Mesenteric fat pad (tissue), 1 donor: Measurements from ENCODE around the gene SIAH3. TPM values are rescaled to one million over a fixed set of nuclear protein-coding genes. Genes with fewer than 3 reads are reported as not detected.
"Not testable (repeated sequence)": the region's sequence is repeated elsewhere in the genome, so short reads cannot be mapped to it uniquely, and the experiment has no call there.

Experiments
- DNase-seq: peaks from one replicate; pipeline ENCODE4 v3.0.0-alpha.2; 2020; ENCODE audit warnings: low spot score
- long read RNA-seq: library from polyadenylated mRNA; unstranded; transcript quantifications from one replicate; pipeline ENCODE4 v2.0.0, GENCODE V29; 2020
- total RNA-seq: library from RNA; stranded (reverse); fragmentation: NEBNext Ultra II Directional; extraction: Animal tissue kit (Norgen Biotek cat#: 25700); gene quantifications from one replicate; pipeline ENCODE4 v1.2.1, GENCODE V29; 2021
- donor health status: DM: yes; HTN: yes; CAD: no.

The SIAH3 gene, protein sequence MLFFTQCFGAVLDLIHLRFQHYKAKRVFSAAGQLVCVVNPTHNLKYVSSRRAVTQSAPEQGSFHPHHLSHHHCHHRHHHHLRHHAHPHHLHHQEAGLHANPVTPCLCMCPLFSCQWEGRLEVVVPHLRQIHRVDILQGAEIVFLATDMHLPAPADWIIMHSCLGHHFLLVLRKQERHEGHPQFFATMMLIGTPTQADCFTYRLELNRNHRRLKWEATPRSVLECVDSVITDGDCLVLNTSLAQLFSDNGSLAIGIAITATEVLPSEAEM
- total RNA-seq = not detected
- long read RNA-seq = 0 reads

DNA sequence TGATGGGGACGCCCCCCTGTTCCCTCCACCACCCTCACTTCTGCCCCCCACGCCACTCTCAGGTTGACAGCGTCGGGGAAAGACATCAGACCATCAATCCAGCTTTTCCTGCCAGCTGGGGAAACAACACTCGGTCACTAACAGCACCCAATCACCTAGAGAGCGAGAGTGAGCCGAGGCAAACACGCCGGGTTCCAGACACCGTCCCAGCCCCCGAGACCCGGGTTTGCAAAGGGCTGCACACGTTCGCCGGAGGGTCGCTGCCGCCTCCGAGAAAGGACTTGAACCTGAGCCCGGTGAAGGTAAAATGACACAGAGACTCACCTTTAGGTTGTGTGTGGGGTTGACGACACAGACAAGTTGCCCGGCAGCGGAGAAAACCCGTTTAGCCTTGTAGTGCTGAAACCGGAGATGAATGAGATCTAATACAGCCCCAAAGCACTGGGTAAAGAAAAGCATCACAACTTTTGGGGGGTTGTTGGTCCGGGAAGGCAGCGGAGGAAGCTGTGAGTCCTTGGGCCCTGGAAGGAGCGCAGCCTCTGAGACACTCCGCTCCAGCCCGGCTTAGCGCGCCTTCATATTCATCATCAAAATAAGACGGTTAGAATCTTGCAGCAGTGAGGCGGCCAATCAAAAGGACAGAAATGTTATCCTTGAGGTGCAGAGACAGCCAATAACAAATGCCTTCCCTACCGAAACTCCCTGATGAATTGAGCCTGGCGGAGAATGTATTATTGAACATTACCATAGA is at the start of gene SIAH3:
Gene SIAH3 (minus strand): TSS at position 583 of the 751 bp plus-strand sequence. CDS start 124 bp downstream, at position 459.
- DNase-seq = no peak

DNA sequence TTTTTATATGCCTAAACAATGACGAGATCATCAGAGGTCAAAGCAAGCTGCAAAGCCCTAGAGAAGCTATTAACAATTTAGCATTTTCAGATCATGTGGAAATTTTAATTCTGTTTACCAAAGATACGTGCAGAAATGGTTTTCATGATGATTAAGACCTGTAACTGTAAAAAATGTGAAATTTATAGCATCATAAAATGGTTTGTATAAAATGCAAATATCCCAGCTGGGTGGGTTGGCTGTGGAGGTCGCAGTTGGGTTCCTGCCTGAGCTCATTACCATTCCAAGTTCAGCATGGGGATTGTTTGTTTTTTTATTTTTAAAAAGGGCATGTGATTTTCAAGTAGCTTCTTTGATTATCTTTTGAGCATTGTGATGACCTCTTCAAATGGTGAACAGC is 47.9 kb upstream of the SIAH3 start:
- DNase-seq = no peak

- no peak for DNase-seq
These were observed 46.0 kb upstream of the SIAH3 start for GRCh38 chr13:45897562-45897961.

DNA sequence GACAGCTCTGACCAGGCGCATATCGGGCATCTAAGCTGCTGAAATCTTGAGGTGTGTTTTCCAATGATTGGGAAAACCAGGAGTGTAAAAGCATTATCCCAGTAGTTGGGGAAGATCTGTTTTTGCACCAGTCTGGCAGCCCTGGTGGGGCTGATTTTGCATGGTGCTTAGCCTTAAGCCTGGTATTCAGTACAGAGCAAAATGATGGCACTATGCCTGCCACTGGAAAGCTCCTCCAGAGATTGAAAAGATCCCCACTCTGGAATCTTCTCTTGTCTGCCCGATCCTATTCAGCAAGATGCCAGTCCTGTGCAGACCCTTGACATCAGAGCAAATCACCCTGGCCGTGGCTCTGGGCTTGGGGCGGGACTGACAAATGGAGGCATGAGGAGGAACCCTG is 44.7 kb upstream of the SIAH3 start:
- DNase-seq = no peak

- no peak for DNase-seq
These were observed 44.3 kb upstream of the SIAH3 start for GRCh38 chr13:45895881-45896280.

GRCh38 chr13:45892513-45892912 is 41.0 kb upstream of the SIAH3 start:
- DNase-seq = no peak

GRCh38 chr13:45889590-45890243 is 38.2 kb upstream of the SIAH3 start:
- DNase-seq = no peak

DNA sequence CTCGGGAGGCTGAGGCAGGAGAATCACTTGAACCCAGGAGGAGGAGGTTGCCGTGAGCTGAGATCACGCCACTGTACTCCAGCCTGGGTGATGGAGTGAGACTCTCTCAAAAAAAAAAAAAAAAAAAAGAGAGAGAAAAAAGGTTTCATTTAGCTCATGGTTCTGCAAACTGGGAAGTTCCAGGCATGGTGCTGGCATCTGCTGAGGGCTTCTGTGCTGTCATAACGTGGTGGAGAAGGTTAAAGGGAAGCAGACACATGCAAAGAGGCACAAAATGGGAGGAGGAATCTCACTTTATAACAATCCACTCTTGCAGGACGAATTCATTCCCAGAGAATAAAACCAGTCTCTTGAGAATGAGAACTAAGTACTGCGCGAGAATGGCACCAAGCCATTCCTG is 34.9 kb upstream of the SIAH3 start:
- DNase-seq = no peak

GRCh38 chr13:45885194-45885593 is 33.6 kb upstream of the SIAH3 start:
- DNase-seq = no peak

DNA sequence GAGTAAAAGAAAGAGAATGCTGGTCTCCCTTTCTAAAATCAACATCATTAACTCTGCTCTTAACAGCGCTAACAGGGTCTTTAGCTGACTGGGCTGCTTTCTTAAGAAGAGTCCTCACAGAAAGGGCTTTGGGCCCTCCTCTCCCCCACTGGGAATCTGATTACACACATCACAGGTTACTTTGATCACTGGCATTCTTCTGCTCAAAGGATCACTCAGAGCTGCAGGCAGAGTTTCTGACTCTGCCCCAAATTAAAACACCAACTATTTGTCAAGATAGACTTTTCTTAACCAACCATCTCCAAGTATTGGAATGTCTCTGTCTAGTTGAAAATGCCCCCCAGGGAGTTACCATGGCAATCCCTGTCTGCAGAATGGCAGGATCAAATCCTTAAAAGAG is 31.1 kb upstream of the SIAH3 start:
- no peak for DNase-seq

- DNase-seq = no peak
These were observed 29.8 kb upstream of the SIAH3 start for GRCh38 chr13:45881353-45881752.

GRCh38 chr13:45880242-45880641 is 28.7 kb upstream of the SIAH3 start:
- no peak for DNase-seq

GRCh38 chr13:45879666-45880065 is 28.1 kb upstream of the SIAH3 start:
- DNase-seq = no peak

DNA sequence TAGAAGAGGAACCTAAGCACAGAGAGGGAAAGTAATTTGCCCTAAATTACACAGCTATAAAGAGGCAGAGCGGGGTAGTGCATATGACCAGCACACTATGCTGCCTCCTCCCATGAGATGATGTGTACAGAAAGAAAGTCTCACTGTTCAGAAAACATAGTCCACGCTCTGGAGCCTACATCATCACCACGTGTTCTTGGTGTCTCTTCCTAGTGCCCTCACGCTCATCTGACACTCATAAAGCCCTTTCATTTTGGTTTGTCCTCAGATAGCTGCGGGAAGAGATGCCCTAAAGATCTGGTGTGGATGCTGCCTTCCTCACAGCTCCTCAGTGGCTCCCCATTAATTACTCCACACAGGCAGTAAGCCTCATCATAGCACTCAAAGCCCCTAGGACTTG is 27.4 kb upstream of the SIAH3 start:
- no peak for DNase-seq

- DNase-seq = no peak
These were observed 25.2 kb upstream of the SIAH3 start for GRCh38 chr13:45876781-45877180.

GRCh38 chr13:45875951-45876350 is 24.4 kb upstream of the SIAH3 start:
- DNase-seq = no peak

DNA sequence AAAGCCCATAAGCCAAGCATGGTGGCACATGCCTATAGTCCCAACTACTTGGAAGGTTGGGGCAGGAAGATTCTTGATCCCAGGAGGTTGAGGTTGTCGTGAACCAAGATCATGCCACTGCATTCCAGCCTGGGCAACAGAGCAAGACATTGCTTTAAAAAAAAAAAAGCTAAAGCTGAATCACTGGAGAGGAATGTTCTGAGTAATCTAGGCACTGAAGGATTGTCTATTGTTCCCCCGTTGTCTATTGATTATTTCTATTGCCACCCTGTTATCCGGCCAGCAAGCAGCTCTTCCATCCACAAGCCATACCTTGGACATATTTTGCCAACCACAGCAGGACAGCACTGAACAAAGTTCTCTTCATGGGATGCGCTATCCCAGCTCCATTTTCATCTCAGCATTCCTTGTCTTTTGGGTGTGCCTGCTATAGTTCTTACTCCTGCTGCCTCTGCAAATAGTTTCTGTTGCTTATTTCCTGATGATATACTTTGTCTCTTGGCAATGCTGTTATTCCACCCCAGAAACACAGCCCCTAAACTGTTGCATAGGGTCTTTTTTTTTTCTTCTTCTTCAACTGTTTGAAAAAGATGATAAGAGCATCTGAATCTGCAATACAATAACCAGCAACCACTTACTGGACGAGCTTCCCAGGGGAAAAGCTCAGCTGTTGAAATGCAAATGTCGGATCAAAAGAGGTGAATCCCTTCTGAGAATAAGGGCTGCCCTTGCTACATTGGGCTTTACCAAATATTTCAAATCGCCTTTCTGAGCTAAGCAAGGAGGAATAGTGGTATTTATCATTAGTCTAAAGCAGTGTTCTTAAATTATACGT is 22.2 kb upstream of the SIAH3 start:
- DNase-seq = no peak

DNA sequence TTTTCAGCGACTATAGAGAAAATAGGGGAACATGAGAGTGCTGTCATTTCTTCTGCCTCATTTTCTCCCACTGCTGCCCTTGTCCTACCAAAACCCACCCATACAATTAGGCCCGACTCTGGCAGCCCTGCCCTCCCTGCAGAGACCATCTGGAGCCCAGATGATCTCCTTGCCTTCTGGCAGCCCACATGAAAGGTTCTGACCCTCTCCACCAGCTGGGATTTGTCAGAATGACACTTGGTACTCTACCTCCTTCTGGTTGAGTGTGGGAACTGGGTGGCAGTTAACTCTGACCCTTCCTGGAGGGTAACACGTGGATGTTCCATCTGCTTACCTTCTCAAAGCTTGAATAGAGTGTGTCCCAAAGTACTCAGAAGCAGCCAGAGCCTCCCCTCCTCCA is 21.0 kb upstream of the SIAH3 start:
- DNase-seq = no peak

GRCh38 chr13:45871201-45871600 is 19.6 kb upstream of the SIAH3 start:
- DNase-seq = not testable (repeated sequence)

- DNase-seq = no peak
These were observed 18.7 kb upstream of the SIAH3 start for GRCh38 chr13:45870232-45870631.

DNA sequence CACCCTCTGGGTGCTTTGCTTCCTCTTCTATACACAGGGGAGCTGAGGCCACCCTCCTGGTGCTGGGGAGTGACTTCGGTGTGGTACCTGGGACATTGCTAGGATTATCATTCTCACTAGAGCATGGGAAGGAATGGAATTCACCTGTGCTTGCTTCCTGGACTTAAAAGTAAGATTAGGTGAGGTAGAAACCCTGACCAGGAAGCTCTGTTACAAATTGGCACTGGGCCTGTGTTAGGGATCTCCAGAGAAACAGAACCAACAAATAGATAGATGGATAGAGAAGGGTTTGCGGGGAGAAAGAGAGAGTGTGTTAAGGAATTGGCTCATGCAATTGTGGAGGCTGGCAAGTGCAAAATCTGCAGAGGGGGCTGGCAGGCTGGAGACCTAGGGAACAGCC is 13.9 kb upstream of the SIAH3 start:
- DNase-seq = no peak
